Measurements from ENCODE around the gene SH3GLB1.

Gene SH3GLB1

DNA sequence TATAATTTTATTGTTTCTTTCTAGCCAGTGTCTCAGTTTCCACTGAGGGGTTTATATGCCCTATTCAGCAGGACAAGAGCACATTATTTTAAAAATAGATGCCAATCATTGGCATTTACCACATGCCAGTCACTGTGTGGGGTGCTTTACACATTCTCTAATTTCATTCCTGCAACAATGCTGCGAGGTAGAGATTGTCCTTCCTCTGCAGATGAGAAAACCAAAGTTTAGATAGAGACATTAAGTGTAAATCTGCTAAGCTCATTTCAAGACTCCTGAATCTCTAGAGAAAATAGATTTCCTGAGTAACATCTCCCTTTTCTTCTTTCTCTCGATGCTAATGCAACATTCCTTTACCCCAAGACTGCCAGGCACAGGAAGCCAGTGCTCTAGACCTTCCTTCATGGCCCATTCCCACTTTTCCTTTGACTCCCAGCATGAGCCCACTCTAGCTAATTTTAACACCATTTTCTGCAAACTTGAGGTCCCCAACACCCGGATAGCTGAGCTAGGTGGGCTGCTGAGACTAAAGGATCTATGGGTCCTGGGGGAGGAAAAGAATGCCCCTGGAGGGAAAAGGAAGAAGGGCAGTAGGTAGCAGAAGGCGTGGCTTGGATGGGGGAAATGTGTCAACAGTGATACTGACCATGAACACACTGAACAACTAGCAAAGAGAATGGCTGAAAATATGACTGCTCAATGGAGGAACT, 50.0 kb downstream of the SH3GLB1 start:
- TF ChIP-seq GATA2 (IDR thresholded peaks at IDR 0.05; ENCODE audit: low read depth, low read length) = no peak
- no peak for TF ChIP-seq GATA3 (IDR thresholded peaks at IDR 0.05; ENCODE audit: low read depth, low read length)

DNA sequence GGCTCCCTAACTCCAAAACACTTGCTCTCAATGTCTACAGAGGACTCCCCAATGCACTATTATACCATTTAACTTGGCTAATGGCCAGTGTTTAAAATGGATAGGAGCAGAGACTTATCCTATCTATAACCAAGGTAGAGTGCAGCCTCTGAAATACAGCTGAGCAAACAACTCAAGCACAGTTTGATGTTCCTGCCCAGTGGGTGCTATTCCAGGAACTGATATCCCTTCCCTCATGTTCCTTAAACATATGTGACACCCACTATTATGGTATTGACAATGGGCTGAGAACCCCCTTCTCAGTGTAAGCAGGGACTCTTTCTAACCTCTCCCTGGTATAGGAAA, 51.7 kb downstream of the SH3GLB1 start:
- no peak for TF ChIP-seq GATA3 (IDR thresholded peaks at IDR 0.05; ENCODE audit: low read depth, low read length)
- TF ChIP-seq GATA2 (IDR thresholded peaks at IDR 0.05; ENCODE audit: low read depth, low read length) = no peak

DNA sequence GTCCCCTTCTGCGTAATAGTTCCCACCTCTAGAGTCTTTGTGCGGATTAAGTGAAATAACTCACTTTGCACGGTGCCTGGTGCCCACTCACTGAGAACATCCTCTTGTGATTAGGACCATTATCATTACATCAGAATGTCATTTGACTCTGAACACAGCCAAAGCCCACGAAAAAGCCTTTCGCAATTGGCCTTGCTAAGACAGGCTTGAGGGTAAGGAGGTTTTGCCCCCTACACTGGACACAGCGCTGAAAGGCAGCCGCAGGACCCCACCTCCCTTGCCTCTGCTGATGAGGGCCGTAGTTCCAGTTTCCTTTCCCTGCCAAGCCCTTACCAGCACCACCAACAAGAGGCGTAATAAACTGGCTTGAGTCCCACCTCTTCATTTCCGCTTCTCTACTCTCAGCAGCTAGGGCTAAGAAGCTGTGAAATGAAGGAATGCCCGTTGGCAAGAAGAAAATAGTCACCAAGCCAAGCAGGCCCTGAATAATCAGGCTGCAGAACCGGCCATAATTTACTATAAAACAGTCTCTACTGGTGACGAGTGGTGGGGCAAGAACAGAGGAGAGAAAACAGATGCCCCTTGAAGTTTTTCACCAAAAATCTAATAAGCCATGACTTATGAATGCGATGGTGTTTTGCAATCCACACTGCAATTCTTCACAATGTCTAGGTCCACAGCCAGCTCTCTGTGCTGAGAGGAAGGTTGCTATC, 53.1 kb downstream of the SH3GLB1 start:
- TF ChIP-seq GATA2 (IDR thresholded peaks at IDR 0.05; ENCODE audit: low read depth, low read length) = no peak
- no peak for TF ChIP-seq GATA3 (IDR thresholded peaks at IDR 0.05; ENCODE audit: low read depth, low read length)

DNA sequence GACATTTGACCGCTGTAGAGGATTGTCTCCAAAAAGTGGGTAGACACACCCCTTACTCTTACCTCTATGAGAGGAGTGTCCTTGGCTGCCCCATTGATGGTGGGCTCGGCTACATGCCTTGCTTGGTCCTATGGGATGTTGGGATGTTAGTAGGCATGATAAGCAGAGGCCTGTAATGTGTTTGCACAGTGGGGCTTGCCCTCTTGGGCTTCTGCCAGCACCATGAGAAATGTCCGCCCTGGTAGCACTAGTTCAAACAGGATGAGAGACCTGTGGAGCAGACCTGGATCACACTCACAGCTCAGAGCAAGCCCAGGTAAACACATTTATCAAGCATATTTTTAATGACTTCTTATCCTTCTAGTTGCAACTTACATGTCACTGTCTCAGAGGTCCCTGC, 54.2 kb downstream of the SH3GLB1 start:
- TF ChIP-seq GATA3 (IDR thresholded peaks at IDR 0.05; ENCODE audit: low read depth, low read length) (no peak), GATA2 (IDR thresholded peaks at IDR 0.05; ENCODE audit: low read depth, low read length) (no peak)

DNA sequence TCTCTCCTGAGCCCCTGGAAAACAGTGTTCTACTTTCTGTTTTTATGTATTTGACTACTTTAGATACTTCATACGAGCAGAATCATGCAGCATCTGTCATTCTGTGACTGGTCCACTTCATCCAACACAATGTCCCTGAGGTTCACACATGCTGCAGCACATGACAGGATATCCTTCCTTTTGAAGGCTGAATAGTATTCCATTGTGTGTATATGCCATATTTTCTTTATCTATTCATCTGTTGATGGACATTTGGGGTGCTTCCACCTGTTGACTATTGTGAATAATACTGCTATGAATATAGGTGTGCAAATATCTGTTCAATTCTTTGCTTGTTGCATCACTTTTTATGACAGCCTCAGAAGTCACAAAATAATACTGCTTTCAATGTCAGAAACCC, 55.8 kb downstream of the SH3GLB1 start:
- TF ChIP-seq GATA3 (IDR thresholded peaks at IDR 0.05; ENCODE audit: low read depth, low read length) = no peak
- TF ChIP-seq GATA2 (IDR thresholded peaks at IDR 0.05; ENCODE audit: low read depth, low read length) = no peak

DNA sequence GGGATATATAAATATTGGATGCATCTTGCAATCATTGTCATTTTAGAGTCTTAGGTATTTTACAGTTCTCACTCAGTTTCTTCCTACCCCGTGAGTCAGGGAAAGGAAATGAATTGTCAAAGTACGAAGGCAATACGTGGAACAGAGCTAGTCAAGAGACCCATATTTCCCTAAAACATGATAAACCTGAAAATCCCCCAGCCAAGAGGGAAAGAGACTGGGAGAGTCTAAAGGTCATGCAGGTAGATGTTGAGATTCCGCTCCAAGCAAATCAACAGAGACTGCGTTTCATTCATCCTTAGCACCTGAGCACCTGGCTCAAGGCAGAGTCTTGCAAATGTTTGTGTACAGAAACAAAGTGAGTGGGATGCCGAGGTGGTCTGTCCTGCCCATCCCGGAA, 58.0 kb downstream of the SH3GLB1 start:
- TF ChIP-seq GATA2 (IDR thresholded peaks at IDR 0.05; ENCODE audit: low read depth, low read length) (no peak), GATA3 (IDR thresholded peaks at IDR 0.05; ENCODE audit: low read depth, low read length) (no peak)

DNA sequence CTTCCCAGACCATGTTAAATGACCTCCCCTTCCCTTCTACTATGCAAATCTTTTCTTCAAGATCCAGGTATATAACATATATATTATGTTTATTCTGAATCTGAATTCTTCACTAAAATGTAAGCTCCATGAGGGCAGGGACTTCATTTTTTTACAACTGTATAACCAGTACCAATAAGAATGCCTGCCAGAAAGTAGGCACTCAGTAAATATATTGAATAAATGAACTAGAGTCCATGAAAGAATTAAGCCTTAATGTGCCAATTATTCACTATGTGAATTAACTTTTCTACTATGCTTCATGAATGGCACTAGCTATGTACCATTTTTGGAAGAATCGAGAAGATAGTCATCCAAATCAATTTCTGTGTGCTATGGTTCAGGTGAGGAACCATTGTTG, 60.1 kb downstream of the SH3GLB1 start:
- TF ChIP-seq GATA3 (IDR thresholded peaks at IDR 0.05; ENCODE audit: low read depth, low read length) (no peak), GATA2 (IDR thresholded peaks at IDR 0.05; ENCODE audit: low read depth, low read length) (no peak)

DNA sequence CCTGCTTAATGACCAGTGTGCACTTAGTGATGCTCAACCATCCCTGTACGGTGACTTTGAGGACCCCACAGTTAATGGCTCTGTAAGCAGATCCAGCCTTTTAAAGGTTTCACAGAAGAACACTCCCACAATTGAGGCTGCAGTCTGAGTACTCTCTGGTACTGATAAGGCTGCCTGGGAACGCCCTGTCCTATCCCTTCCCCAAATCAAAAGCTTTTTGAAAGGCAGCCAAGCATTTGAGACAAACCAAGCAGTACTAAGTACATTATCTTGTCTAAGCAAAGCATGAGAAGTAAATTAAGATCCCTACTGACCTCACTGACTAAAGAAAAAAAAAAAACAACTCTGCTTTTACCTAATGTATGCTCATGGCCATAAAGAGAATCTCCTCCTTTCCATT, 60.7 kb downstream of the SH3GLB1 start:
- TF ChIP-seq GATA3 (IDR thresholded peaks at IDR 0.05; ENCODE audit: low read depth, low read length) (no peak), GATA2 (IDR thresholded peaks at IDR 0.05; ENCODE audit: low read depth, low read length) (no peak)

DNA sequence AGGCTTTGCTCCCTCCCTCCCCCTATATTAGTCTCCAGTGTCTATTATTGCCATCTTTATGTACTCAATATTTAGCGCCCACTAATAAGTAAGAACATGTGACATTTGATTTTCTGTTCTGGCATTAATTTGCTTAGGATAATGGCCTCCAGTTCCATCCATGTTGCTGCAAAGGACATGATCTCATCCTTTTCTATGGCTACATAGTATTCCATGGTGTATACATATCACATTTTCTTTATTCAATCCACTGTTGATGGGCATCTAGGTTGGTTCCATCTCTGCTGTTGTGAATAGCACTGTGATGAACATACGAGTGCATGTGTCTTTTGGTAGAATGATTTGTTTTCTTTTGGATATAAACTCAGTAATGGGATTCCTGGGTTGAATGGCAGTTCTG, 61.3 kb downstream of the SH3GLB1 start:
- TF ChIP-seq GATA3 (IDR thresholded peaks at IDR 0.05; ENCODE audit: low read depth, low read length) (no peak), GATA2 (IDR thresholded peaks at IDR 0.05; ENCODE audit: low read depth, low read length) (no peak)

DNA sequence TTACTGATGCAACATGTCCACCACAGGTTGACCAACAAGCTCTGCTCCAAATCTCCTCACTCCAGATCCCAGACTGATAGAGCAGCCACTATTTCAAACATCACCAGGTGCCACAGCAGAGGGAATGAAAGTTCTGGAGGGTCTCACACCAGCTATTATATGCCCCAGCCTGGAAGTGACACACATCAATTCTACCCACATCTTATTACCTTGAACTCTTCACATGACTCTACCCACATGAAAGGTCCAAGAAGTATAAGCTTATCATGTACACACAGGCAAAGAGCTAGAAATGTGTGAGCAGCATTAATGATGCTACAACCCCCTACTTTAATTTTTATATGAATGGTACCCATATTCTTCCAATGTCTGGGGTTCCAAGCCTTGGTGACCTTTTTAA, 64.2 kb downstream of the SH3GLB1 start:
- TF ChIP-seq GATA2 (IDR thresholded peaks at IDR 0.05; ENCODE audit: low read depth, low read length) (no peak), GATA3 (IDR thresholded peaks at IDR 0.05; ENCODE audit: low read depth, low read length) (no peak)

DNA sequence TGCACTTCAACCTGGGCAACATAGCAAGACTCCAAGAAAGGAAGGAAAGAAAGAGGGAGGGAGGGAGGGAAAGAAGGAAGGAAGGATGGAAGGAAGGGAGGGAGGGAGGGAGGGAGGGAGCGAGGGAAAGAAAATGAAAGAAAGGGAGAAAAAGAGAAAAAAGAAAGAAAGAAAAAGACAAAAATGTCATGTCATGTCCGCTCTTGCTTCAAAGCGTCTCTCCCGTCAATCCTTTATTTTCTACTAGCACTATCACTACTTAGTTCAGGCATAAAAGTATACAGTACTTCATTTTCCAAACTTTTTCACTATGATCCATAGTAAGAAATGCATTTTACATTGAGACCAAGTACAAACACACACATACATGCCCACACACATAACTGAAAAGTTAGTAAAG, 64.7 kb downstream of the SH3GLB1 start:
- TF ChIP-seq GATA3 (IDR thresholded peaks at IDR 0.05; ENCODE audit: low read depth, low read length) (no peak), GATA2 (IDR thresholded peaks at IDR 0.05; ENCODE audit: low read depth, low read length) (no peak)

DNA sequence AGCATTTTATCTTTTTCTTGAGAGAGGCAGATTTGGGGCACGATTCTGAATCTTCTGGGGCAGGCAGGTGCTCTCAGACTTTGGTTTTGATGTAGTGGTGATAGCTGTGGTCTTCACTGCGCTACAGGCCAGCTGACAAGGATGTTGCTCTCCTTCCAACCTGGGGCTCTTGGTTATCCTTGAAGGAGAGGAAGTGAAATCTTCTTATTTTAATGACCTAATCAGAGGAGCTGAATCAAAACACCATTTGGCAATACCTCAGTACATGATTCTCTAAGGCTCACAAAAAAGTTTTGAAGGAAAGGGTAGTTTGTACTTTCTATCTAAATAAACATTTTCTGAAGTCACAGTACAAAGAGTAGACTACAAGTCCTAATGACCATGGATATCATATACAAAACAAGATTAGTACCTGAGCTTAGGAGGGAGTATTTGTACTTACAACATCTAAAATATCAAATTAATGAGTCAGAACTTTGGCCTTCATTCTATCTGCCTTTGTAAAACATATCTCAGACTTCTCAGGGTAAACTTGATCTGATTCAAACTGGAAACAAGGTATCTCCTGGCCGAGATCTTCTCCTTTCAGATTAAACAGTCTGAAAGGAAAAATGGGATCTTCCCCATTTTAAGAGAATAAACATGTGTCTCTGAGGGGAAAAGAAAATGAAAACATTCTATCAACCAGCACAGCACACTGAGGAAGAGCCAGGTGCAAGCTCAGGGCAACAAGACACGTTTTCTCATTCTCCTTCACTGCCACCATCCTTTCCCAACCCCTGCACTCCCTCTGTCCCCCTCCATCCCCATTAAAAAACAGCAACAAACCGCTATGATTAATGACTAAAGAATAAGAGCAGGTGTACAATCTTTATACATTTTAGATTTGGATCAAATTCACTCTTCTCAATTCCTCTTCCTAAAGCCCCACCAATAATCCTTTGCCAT, 69.2 kb downstream of the SH3GLB1 start:
- TF ChIP-seq GATA3 (IDR thresholded peaks at IDR 0.05; ENCODE audit: low read depth, low read length) (no peak), GATA2 (IDR thresholded peaks at IDR 0.05; ENCODE audit: low read depth, low read length) (no peak)

DNA sequence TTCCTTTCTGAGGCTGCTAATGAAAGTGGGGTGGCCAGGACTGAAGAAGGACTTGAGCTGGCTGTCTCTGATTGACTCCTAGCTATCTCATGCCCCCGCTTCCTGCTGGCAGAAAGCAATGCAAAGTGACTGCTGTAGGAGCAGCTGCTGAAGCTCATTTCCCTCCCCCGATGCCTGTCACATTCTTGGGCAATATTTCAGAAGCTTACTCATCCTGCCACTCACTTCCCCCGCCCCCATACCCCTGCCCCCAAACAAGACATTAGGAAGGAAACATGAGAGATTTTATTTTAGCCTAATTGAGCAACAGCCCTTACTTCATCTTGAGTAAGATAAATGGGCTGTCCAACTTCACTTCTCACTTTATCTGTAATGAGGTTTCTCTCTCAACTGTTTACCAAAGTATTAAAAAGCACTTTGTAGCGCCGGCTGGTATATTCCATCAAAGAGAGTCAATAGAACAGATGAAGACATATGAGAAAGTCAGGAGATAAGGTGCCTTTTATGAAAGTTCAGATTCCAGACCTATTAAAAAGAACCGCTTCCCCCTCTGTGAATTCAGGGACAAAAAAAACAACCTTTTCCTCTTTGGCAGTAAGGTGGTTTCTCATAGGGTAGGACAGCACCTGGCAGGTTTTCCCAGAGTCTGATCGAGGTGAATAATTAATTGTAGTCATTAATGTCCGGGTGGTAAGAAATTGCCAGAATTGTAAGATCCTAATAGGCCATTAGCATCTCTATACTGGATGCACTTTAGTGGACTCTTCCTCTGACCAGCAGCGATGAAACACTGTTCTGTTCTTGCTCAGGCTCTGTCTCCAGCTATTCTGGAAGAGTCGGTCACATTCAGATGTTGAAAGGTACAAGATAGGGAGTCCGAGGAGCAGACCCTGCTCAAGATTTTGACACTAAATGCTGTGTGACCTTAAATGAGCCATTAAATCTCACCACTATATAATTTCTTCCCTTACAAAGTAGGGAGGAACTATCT, 70.2 kb downstream of the SH3GLB1 start:
- no peak for TF ChIP-seq GATA2 (IDR thresholded peaks at IDR 0.05; ENCODE audit: low read depth, low read length)
- TF ChIP-seq GATA3 (IDR thresholded peaks at IDR 0.05; ENCODE audit: low read depth, low read length) = no peak
